OCI-LY3 (cell line): ENCODE measurements around the gene NKIRAS2.

Experiments
- CTCF ChIP-seq: fragments of 200-600, 300-600 bp; sonication (generic); IDR thresholded peaks from 2 replicates; pipeline ENCODE4 v1.5.1; 2014; ENCODE audit warnings: antibody characterized with exemption, low read length, low read depth
- EZH2phosphoT487 ChIP-seq: fragments of 200-600 bp; shearing (Covaris generic); IDR thresholded peaks from 2 replicates; pipeline ENCODE4 v1.6.1; 2018; ENCODE audit warnings: antibody characterized with exemption, mixed run types, low read depth

- TF ChIP-seq CTCF = no peak
- TF ChIP-seq EZH2phosphoT487 = no peak
These were observed 42.8 kb downstream of the NKIRAS2 start for GRCh38 chr17:42062681-42063080.
